Ectodermal cell (in vitro differentiated cells): ENCODE results near the gene ZBTB47.

Source experiments
- H3K27ac ChIP-seq: 2 replicates; pipeline ENCODE4 v1.7.0; 2013; ENCODE audit warnings: mild to moderate bottlenecking, low read depth, low read length; ENCODE audit not compliant: insufficient read depth, poor library complexity, severe bottlenecking
- H3K27me3 ChIP-seq: 2 replicates; pipeline ENCODE4 v1.7.0; 2013; ENCODE audit warnings: mild to moderate bottlenecking, low read length; ENCODE audit not compliant: insufficient read depth, control insufficient read depth, poor library complexity, severe bottlenecking
- H3K36me3 ChIP-seq: one replicate; pipeline ENCODE4 v1.7.0; 2013; ENCODE audit warnings: low read length; ENCODE audit not compliant: control insufficient read depth, insufficient read depth
- H3K4me1 ChIP-seq: one replicate; pipeline ENCODE4 v1.7.0; 2013; ENCODE audit warnings: low read length; ENCODE audit not compliant: control insufficient read depth, insufficient read depth
- H3K4me3 ChIP-seq: 2 replicates; pipeline ENCODE4 v1.7.0; 2013; ENCODE audit warnings: low read depth, low read length, control low read depth; ENCODE audit not compliant: insufficient read depth
- H3K9me3 ChIP-seq: 2 replicates; pipeline ENCODE4 v1.7.0; 2013; ENCODE audit warnings: mild to moderate bottlenecking, low read length, moderate library complexity; ENCODE audit not compliant: control insufficient read depth
- WGBS, 2 experiments: methylation state at CpG; one replicate each; pipeline ENCODE4 v1.1.7; 2013; ENCODE audit warnings: missing lambda C conversion rate in 2 of 2; 5-methylcytosine and 5-hydroxymethylcytosine counted together

Gene ZBTB47

GRCh38 chr3:42698911-42699230 is 45.4 kb downstream of the ZBTB47 start:
- Histone ChIP-seq H3K4me3 (no peak overlapping the region), H3K36me3 (no peaks in the 10 kb centered on the region), H3K27ac (no peak overlapping the region), H3K27me3 (no peaks in the 10 kb centered on the region), H3K9me3 (no peaks in the 10 kb centered on the region), H3K4me1 (no peaks in the 10 kb centered on the region)
- WGBS, 2 experiments = 94% methylated on average over 8 to 9 of the region's 9 CpGs

DNA sequence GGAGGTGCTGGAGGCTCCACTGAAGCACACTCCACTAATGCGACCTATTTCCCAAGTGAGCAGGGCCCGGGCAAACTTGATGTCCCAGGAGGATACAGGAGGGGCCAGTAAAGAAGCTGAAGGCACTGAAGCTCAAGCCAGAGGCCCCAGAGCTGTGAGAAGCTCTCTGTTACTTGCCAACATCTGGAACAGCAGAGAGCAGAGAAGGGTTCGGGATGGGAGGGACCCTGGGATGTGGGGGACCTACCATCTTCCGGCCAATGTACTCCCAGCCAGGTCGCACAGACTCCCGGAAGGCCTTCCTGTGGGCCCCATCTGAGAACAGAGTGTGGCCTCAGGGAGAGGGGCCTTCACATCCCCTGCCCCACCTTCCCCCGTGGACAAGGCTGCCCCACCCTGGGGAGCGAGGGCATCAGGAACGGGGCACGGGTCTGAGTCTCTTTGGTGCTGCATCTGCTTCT is 46.0 kb downstream of the ZBTB47 start:
- no peak overlapping the region for H3K27ac ChIP-seq
- no peaks in the 10 kb centered on the region for H3K9me3 ChIP-seq
- 88% methylated on average over 10 of the region's 10 CpGs for WGBS, 2 experiments
- H3K4me3 ChIP-seq = no peak overlapping the region
- H3K36me3 ChIP-seq = no peaks in the 10 kb centered on the region
- no peaks in the 10 kb centered on the region for H3K27me3 ChIP-seq
- no peaks in the 10 kb centered on the region for H3K4me1 ChIP-seq

DNA sequence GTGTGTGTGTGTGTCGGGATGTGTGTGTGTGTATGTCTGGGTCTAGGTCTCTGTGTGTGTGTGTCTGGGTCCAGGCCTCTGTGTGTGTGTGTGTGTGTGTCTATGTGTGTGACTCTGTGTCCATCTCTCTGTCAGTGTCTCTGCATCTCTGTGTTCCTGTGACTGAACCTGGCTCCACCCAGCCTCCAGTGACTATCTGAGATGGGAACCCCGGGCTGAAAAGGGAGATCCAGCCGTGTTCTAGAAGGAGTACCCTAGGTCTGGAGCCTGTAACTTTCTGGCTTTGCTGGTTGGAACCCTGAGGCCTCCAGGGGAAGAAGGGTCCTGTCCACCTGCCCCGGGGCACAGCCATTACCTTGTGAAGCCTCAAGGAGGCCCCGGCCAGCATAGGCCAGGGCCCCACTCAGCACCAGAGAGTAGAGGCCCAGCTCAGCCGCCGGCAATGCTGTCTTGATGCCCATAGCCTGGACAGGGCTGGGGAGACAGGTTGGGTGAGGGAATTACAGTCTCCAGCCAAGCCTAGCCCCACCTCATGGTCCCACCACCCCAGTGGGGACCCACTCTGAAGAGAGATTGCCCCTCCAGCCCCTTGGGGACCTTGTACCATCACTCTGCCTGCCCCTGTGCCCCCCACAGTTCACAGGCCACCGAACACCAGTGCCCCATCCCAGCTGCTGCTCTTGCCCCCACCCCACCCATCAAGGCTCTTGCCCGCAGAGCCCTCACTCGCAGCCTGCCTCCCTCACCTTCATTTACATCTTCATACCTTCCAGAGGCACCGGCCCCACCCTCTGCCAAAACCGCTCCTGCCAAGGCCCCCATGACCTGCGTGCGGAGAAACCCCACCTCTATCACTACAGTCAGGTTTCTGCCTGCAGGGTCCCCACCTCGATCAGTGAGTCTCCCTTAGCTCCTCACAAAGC is 47.1 kb downstream of the ZBTB47 start:
- no peak overlapping the region for H3K27ac ChIP-seq
- no peaks in the 10 kb centered on the region for H3K9me3 ChIP-seq
- H3K27me3 ChIP-seq = no peaks in the 10 kb centered on the region
- WGBS, 2 experiments = 71 to 73% methylated on average over 15 of the region's 15 CpGs
- no peaks in the 10 kb centered on the region for H3K36me3 ChIP-seq
- H3K4me3 ChIP-seq = no peak overlapping the region
- H3K4me1 ChIP-seq = no peaks in the 10 kb centered on the region

DNA sequence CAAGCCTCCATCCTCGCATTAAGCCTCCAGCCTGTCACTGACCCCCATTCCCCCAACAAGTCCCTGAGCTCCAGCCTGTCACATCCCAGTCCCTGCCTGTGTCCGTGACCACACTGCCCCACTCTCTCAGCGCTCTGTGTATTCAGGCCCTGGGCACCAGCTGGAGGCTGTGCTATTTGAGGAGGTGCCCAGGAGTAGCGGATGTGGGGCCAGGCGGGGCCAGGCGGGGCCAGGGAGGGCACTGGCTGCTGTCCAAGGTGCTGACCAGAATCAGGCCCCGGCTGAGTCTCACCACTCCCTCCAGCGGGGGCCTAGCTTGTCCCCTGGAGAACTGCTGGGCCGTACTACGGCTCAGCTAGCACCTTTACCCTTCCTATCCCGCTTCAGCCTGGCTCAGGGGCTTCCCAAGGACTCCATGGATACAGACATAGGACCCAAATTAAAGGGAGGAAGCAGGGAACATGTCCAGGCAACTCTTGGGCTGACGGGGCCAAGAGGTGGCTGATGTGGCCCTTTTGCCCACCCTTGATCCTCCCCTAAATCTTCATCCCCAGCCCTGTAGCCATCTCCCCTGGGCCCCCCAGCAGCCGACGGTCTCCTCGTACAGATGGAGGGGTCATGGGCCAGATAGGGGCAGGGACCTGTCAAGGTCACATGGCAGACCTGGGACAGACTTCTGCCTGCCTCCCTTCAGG is 48.0 kb downstream of the ZBTB47 start:
- Histone ChIP-seq H3K4me1 (no peaks in the 10 kb centered on the region), H3K36me3 (no peaks in the 10 kb centered on the region), H3K4me3 (no peak overlapping the region), H3K27ac (no peak overlapping the region), H3K9me3 (no peaks in the 10 kb centered on the region), H3K27me3 (no peaks in the 10 kb centered on the region)
- 36 to 37% methylated on average over 15 of the region's 15 CpGs for WGBS, 2 experiments

- Histone ChIP-seq H3K4me1 (no peaks in the 10 kb centered on the region), H3K9me3 (no peaks in the 10 kb centered on the region), H3K4me3 (no peak within 1 kb of the TSS), H3K36me3 (no peaks in the 10 kb centered on the region), H3K27ac (no peak within 1 kb of the TSS), H3K27me3 (no peaks in the 10 kb centered on the region)
- WGBS, 2 experiments = 77 to 80% methylated on average over 21 of the region's 21 CpGs
These were observed 48.8 kb downstream of the ZBTB47 start, which contains the start of gene HHATL for GRCh38 chr3:42702066-42702951. TSS of gene HHATL (minus strand) at chr3:42702798. CDS start at chr3:42700826, 1,972 bp downstream.

- H3K36me3 ChIP-seq = no peaks in the 10 kb centered on the region
- no peak overlapping the region for H3K4me3 ChIP-seq
- H3K27ac ChIP-seq = no peak overlapping the region
- WGBS, 2 experiments = 89 to 90% methylated on average over 6 of the region's 6 CpGs
- no peaks in the 10 kb centered on the region for H3K27me3 ChIP-seq
- H3K9me3 ChIP-seq = no peaks in the 10 kb centered on the region
- no peaks in the 10 kb centered on the region for H3K4me1 ChIP-seq
These were observed 49.6 kb downstream of the ZBTB47 start for GRCh38 chr3:42702982-42703694.

DNA sequence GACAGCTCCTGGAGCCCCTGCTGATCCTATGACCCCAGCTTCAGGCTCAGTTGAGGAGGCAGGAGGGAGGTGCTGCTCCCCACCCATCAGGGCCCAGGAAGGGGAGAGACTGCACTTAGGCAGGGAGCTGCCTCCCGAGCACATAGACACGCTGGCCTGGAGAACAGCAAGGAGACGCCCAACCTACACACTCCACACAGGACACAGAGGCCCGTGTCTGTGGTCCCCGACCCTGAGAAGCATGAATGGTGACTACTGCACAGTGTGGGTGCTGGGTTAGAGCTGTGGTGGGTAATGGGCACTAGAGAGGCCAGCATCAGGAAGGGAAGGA is 50.2 kb downstream of the ZBTB47 start:
- Histone ChIP-seq H3K27me3 (no peaks in the 10 kb centered on the region), H3K9me3 (no peaks in the 10 kb centered on the region), H3K27ac (no peak overlapping the region), H3K4me3 (no peak overlapping the region), H3K36me3 (no peaks in the 10 kb centered on the region), H3K4me1 (no peaks in the 10 kb centered on the region)
- 81 to 97% methylated on average over 5 of the region's 5 CpGs for WGBS, 2 experiments

DNA sequence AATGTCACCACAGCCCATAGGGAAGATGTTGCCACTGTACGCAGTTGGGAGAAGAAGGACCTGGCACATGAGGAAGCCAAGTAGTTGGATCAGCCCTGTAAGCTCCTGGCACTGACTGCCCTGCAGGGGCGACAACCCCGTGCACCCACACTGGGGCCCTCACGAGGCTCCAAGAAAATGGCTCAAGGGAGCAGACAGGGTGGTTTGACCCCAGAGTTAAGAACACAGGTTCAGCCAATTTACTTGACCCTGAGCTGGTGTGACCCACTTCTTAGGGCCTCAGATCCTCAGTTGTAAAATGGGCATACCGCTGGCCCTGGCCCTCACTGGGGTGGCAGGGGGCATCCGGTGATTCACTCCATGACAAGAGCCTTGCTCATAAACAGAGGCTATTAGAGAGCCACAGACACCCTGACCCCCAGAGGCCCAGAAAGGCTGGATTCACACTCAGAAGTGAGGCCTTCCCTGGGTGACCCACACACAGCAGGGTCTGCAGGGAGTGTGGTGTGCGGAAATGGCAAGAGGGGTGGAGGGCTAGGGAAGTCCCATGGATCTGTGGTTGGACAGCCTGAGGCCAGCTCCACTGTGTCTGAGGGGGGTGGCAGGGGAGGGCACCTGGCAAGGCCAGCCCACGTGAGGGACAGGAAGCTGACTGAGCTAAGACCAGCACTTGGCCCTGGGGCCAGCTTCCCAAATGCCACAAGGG is 50.8 kb downstream of the ZBTB47 start:
- no peaks in the 10 kb centered on the region for H3K27me3 ChIP-seq
- 90 to 92% methylated on average over 8 of the region's 8 CpGs for WGBS, 2 experiments
- no peaks in the 10 kb centered on the region for H3K9me3 ChIP-seq
- H3K27ac ChIP-seq = no peak overlapping the region
- H3K4me3 ChIP-seq = no peak overlapping the region
- no peaks in the 10 kb centered on the region for H3K4me1 ChIP-seq
- H3K36me3 ChIP-seq = no peaks in the 10 kb centered on the region

DNA sequence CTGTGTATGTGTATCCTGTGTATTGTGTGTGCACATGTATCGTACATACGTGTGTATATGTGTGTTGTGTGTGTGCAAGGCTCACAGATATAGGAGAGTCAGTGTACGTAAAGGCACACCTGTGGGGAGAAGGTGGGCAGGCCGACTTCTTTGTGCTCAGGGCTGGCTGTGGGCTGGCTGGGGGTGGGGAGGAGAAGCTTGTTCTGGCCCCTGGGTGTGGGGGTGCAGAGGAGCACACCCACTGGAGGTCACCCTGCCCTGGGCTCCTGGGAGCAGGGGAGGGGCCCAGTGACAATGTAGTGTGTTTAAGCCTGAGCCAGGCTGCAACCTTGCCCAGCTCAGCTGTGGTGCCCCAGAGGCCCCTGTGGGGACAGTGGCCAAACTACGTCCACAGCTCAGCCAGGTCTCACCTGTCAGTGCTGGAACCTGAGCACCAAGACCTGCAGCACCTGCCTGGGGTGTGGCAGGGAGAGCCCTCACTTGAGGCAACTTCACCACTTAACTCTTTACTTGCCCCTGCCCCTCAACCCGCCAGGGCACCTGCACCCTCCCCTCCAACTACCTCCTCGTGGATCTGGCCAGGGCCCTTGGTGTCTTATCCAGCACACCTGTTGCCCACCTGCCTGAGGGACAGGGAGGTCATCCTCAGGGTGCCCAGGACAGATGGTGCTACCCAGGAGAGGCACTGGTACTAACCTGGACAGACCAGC is 51.7 kb downstream of the ZBTB47 start:
- Histone ChIP-seq H3K27ac (no peak overlapping the region), H3K4me3 (no peak overlapping the region), H3K4me1 (no peaks in the 10 kb centered on the region), H3K9me3 (no peaks in the 10 kb centered on the region), H3K36me3 (no peaks in the 10 kb centered on the region), H3K27me3 (no peaks in the 10 kb centered on the region)
- WGBS, 2 experiments = 84 to 88% methylated on average over 7 of the region's 7 CpGs
